Panc1 (cell line): ENCODE data around the gene MISP3.

ENCODE experiments used
- POLR2AphosphoS5 ChIP-seq: IDR thresholded peaks from 2 replicates; pipeline ENCODE4 v1.6.1; 2012; ENCODE audit warnings: mild to moderate bottlenecking, low read depth, low read length, moderate library complexity
- TF ChIP-seq, protein P1 (sequence below): fragments of 450-650 bp; IDR thresholded peaks from 2 replicates; pipeline ENCODE4 v1.5.1; 2017; ENCODE audit warnings: mild to moderate bottlenecking
- TF ChIP-seq, protein P2 (sequence below), 2 experiments: IDR thresholded peaks; 2 replicates each; pipeline ENCODE4 v1.6.1; 2011 to 2012; ENCODE audit warnings: low read depth in 2 of 2, control low read depth in 1 of 2, low read length in 1 of 2, mild to moderate bottlenecking in 1 of 2, moderate library complexity in 1 of 2; ENCODE audit not compliant: insufficient read depth in 1 of 2

DNA sequence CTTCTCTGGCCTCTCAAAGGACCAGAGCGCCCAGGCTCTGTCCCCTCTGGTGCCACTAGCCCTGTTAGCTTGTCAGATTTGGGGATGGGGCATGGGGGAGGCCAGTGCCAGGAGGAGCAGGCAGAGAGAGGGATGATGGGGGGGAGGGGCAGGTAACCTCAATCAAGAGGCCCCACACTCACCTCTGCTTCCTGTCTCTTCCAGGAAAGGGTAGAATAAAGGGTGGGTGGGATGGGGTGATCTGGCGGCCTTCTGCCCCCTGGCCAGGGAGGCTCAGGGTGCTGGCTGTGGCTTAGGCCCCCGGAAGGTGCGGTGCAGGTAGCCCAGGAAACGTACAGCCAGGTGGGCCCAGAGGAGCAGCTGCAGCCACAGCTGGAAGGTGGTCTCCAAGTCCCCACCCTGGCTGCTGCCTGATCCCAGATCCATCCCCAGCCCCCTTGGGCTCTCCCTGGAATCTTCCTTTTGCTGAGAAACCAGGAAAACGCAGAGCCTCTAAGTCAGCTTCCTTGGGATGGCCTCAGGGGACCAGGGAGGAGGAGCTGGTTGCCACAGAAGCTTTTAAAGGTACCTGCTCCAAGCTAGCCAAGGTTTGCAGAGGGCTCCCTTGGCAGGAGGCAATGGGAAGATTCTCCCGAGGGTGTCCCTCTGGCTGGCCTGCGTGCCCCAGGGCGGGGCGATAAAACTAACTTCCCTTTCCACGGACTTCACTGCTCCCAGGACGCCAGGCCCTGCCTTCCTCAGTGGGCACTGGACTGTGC, 39.6 kb downstream of the MISP3 start:
- no peak for TF ChIP-seq POLR2AphosphoS5
- TF ChIP-seq, protein P1, sequence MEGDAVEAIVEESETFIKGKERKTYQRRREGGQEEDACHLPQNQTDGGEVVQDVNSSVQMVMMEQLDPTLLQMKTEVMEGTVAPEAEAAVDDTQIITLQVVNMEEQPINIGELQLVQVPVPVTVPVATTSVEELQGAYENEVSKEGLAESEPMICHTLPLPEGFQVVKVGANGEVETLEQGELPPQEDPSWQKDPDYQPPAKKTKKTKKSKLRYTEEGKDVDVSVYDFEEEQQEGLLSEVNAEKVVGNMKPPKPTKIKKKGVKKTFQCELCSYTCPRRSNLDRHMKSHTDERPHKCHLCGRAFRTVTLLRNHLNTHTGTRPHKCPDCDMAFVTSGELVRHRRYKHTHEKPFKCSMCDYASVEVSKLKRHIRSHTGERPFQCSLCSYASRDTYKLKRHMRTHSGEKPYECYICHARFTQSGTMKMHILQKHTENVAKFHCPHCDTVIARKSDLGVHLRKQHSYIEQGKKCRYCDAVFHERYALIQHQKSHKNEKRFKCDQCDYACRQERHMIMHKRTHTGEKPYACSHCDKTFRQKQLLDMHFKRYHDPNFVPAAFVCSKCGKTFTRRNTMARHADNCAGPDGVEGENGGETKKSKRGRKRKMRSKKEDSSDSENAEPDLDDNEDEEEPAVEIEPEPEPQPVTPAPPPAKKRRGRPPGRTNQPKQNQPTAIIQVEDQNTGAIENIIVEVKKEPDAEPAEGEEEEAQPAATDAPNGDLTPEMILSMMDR = no peak
- TF ChIP-seq, protein P2, sequence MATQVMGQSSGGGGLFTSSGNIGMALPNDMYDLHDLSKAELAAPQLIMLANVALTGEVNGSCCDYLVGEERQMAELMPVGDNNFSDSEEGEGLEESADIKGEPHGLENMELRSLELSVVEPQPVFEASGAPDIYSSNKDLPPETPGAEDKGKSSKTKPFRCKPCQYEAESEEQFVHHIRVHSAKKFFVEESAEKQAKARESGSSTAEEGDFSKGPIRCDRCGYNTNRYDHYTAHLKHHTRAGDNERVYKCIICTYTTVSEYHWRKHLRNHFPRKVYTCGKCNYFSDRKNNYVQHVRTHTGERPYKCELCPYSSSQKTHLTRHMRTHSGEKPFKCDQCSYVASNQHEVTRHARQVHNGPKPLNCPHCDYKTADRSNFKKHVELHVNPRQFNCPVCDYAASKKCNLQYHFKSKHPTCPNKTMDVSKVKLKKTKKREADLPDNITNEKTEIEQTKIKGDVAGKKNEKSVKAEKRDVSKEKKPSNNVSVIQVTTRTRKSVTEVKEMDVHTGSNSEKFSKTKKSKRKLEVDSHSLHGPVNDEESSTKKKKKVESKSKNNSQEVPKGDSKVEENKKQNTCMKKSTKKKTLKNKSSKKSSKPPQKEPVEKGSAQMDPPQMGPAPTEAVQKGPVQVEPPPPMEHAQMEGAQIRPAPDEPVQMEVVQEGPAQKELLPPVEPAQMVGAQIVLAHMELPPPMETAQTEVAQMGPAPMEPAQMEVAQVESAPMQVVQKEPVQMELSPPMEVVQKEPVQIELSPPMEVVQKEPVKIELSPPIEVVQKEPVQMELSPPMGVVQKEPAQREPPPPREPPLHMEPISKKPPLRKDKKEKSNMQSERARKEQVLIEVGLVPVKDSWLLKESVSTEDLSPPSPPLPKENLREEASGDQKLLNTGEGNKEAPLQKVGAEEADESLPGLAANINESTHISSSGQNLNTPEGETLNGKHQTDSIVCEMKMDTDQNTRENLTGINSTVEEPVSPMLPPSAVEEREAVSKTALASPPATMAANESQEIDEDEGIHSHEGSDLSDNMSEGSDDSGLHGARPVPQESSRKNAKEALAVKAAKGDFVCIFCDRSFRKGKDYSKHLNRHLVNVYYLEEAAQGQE (IDR thresholded peaks at IDR 0.05; ENCODE audit: insufficient read depth in 1 of 2, low read depth in 2 of 2, low read length in 1 of 2) = no peak
